Measurements from ENCODE around the gene PRDM16. TPM values are rescaled to one million over a fixed set of nuclear protein-coding genes. Genes with fewer than 3 reads are reported as not detected.

The PRDM16 gene
- total and polyA plus RNA-seq, 2 of the 13 experiments (the other 11 are each of a cell fraction or from before 2014, with no cell fraction given) = 0.15 to 0.81 TPM

DNA sequence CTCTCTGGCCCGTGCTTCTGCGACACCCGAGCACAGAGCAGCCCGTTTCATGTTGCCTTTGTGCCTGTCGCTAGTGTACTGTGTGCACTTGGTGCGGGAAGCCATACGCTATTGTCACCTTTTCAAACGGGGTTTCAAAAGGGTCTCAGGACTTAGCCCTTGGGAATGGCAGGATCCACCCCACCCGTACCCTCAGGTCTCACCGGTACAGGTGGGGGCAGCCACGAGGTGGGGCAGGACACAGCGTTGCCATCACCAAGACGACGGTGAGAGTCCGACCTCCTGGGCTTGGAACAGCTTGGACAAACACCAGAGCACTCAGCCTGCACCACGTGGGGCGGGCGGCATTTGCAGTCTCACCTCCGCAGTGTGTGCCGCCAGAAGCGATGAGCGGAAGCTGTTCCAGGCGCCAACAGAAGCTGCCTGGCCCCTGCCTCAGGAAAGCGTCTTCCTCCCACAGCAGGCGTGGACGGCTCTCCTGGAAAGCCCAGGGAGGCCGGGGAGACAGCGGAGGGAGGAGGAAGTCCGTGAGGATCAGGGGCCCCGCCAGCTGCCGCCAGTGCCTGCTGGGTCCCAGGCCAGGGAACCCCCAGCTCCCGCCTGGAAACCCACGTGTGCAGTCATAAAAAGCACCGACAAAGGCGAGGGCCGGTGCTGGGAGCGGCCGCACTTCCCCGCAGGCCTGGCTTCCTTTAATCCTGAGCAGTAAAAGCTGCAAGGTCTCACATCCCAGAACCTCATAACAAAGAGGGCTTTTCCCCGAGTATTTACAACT, 254.2 kb downstream of the PRDM16 start (continued):
- TF ChIP-seq, protein P1, sequence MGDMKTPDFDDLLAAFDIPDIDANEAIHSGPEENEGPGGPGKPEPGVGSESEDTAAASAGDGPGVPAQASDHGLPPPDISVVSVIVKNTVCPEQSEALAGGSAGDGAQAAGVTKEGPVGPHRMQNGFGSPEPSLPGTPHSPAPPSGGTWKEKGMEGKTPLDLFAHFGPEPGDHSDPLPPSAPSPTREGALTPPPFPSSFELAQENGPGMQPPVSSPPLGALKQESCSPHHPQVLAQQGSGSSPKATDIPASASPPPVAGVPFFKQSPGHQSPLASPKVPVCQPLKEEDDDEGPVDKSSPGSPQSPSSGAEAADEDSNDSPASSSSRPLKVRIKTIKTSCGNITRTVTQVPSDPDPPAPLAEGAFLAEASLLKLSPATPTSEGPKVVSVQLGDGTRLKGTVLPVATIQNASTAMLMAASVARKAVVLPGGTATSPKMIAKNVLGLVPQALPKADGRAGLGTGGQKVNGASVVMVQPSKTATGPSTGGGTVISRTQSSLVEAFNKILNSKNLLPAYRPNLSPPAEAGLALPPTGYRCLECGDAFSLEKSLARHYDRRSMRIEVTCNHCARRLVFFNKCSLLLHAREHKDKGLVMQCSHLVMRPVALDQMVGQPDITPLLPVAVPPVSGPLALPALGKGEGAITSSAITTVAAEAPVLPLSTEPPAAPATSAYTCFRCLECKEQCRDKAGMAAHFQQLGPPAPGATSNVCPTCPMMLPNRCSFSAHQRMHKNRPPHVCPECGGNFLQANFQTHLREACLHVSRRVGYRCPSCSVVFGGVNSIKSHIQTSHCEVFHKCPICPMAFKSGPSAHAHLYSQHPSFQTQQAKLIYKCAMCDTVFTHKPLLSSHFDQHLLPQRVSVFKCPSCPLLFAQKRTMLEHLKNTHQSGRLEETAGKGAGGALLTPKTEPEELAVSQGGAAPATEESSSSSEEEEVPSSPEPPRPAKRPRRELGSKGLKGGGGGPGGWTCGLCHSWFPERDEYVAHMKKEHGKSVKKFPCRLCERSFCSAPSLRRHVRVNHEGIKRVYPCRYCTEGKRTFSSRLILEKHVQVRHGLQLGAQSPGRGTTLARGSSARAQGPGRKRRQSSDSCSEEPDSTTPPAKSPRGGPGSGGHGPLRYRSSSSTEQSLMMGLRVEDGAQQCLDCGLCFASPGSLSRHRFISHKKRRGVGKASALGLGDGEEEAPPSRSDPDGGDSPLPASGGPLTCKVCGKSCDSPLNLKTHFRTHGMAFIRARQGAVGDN (CRISPR knock-in tag; IDR thresholded peaks at IDR 0.05) = peak; percentile 97
- TF ChIP-seq, protein P2, sequence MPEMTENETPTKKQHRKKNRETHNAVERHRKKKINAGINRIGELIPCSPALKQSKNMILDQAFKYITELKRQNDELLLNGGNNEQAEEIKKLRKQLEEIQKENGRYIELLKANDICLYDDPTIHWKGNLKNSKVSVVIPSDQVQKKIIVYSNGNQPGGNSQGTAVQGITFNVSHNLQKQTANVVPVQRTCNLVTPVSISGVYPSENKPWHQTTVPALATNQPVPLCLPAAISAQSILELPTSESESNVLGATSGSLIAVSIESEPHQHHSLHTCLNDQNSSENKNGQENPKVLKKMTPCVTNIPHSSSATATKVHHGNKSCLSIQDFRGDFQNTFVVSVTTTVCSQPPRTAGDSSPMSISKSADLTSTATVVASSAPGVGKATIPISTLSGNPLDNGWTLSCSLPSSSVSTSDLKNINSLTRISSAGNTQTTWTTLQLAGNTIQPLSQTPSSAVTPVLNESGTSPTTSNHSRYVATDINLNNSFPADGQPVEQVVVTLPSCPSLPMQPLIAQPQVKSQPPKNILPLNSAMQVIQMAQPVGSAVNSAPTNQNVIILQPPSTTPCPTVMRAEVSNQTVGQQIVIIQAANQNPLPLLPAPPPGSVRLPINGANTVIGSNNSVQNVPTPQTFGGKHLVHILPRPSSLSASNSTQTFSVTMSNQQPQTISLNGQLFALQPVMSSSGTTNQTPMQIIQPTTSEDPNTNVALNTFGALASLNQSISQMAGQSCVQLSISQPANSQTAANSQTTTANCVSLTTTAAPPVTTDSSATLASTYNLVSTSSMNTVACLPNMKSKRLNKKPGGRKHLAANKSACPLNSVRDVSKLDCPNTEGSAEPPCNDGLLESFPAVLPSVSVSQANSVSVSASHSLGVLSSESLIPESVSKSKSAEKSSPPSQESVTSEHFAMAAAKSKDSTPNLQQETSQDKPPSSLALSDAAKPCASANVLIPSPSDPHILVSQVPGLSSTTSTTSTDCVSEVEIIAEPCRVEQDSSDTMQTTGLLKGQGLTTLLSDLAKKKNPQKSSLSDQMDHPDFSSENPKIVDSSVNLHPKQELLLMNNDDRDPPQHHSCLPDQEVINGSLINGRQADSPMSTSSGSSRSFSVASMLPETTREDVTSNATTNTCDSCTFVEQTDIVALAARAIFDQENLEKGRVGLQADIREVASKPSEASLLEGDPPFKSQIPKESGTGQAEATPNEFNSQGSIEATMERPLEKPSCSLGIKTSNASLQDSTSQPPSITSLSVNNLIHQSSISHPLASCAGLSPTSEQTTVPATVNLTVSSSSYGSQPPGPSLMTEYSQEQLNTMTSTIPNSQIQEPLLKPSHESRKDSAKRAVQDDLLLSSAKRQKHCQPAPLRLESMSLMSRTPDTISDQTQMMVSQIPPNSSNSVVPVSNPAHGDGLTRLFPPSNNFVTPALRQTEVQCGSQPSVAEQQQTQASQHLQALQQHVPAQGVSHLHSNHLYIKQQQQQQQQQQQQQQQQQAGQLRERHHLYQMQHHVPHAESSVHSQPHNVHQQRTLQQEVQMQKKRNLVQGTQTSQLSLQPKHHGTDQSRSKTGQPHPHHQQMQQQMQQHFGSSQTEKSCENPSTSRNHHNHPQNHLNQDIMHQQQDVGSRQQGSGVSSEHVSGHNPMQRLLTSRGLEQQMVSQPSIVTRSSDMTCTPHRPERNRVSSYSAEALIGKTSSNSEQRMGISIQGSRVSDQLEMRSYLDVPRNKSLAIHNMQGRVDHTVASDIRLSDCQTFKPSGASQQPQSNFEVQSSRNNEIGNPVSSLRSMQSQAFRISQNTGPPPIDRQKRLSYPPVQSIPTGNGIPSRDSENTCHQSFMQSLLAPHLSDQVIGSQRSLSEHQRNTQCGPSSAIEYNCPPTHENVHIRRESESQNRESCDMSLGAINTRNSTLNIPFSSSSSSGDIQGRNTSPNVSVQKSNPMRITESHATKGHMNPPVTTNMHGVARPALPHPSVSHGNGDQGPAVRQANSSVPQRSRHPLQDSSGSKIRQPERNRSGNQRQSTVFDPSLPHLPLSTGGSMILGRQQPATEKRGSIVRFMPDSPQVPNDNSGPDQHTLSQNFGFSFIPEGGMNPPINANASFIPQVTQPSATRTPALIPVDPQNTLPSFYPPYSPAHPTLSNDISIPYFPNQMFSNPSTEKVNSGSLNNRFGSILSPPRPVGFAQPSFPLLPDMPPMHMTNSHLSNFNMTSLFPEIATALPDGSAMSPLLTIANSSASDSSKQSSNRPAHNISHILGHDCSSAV (CRISPR knock-in tag; IDR thresholded peaks at IDR 0.05; ENCODE audit: borderline replicate concordance) = no peak
- no peak for TF ChIP-seq ZNF33B (CRISPR knock-in tag; IDR thresholded peaks at IDR 0.05)
- no peak for TF ChIP-seq ZNF101 (CRISPR knock-in tag; IDR thresholded peaks at IDR 0.05; ENCODE audit: borderline replicate concordance, low read depth)
- TF ChIP-seq, protein P3, sequence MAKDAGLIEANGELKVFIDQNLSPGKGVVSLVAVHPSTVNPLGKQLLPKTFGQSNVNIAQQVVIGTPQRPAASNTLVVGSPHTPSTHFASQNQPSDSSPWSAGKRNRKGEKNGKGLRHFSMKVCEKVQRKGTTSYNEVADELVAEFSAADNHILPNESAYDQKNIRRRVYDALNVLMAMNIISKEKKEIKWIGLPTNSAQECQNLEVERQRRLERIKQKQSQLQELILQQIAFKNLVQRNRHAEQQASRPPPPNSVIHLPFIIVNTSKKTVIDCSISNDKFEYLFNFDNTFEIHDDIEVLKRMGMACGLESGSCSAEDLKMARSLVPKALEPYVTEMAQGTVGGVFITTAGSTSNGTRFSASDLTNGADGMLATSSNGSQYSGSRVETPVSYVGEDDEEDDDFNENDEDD (CRISPR knock-in tag; IDR thresholded peaks at IDR 0.05; ENCODE audit: borderline replicate concordance) = peak; percentile 88
- TF ChIP-seq MTF2 (CRISPR knock-in tag; IDR thresholded peaks at IDR 0.05; ENCODE audit: borderline replicate concordance) = no peak
- TF ChIP-seq, protein P4, sequence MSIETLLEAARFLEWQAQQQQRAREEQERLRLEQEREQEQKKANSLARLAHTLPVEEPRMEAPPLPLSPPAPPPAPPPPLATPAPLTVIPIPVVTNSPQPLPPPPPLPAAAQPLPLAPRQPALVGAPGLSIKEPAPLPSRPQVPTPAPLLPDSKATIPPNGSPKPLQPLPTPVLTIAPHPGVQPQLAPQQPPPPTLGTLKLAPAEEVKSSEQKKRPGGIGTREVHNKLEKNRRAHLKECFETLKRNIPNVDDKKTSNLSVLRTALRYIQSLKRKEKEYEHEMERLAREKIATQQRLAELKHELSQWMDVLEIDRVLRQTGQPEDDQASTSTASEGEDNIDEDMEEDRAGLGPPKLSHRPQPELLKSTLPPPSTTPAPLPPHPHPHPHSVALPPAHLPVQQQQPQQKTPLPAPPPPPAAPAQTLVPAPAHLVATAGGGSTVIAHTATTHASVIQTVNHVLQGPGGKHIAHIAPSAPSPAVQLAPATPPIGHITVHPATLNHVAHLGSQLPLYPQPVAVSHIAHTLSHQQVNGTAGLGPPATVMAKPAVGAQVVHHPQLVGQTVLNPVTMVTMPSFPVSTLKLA (IDR thresholded peaks at IDR 0.05) = no peak
- TF ChIP-seq HMG20A (CRISPR knock-in tag; IDR thresholded peaks at IDR 0.05; ENCODE audit: borderline replicate concordance) = peak; percentile 53; the same call in 1 of the 2 replicates
- TF ChIP-seq RORA (CRISPR knock-in tag; IDR thresholded peaks at IDR 0.05) = no peak
- no peak for TF ChIP-seq SNAI1 (CRISPR knock-in tag; IDR thresholded peaks at IDR 0.05; ENCODE audit: borderline replicate concordance)
- TF ChIP-seq KAT7 (CRISPR knock-in tag; IDR thresholded peaks at IDR 0.05; ENCODE audit: borderline replicate concordance) = no peak
